H9 (cell line): ENCODE data around the gene KCNH2. TPM values are rescaled to one million over a fixed set of nuclear protein-coding genes. Genes with fewer than 3 reads are reported as not detected.

Experiments used
- DNase-seq: peaks from one replicate; pipeline ENCODE4 v3.0.0-alpha.2; 2017
- H2AFZ ChIP-seq: one replicate; pipeline ENCODE4 v1.6.1; 2013; ENCODE audit warnings: mild to moderate bottlenecking, low read length, control low read depth, moderate library complexity
- H2AK5ac ChIP-seq: 2 replicates; pipeline ENCODE4 v1.6.1; 2013; ENCODE audit warnings: low read length, control low read depth, mixed read lengths; ENCODE audit not compliant: insufficient read length
- H2BK120ac ChIP-seq: one replicate; pipeline ENCODE4 v1.6.1; 2013; ENCODE audit warnings: low read depth, mild to moderate bottlenecking, low read length, control low read depth, inconsistent platforms; ENCODE audit not compliant: poor library complexity, severe bottlenecking
- H2BK12ac ChIP-seq: 2 replicates; pipeline ENCODE4 v1.6.1; 2013; ENCODE audit warnings: low read length, control low read depth, mixed read lengths, low read depth; ENCODE audit not compliant: insufficient read length
- H2BK15ac ChIP-seq: 2 replicates; pipeline ENCODE4 v1.6.1; 2013; ENCODE audit warnings: low read depth, low read length, control low read depth
- H2BK20ac ChIP-seq: one replicate; pipeline ENCODE4 v1.6.1; 2013; ENCODE audit warnings: low read depth, mild to moderate bottlenecking, low read length, control low read depth, inconsistent platforms; ENCODE audit not compliant: poor library complexity, severe bottlenecking
- H2BK5ac ChIP-seq: 2 replicates; pipeline ENCODE4 v1.6.1; 2013; ENCODE audit warnings: low read length, control low read depth, mixed read lengths; ENCODE audit not compliant: insufficient read length
- H3K14ac ChIP-seq: 2 replicates; pipeline ENCODE4 v1.6.1; 2013; ENCODE audit warnings: low read length, control low read depth; ENCODE audit not compliant: insufficient read depth
- H3K18ac ChIP-seq: 2 replicates; pipeline ENCODE4 v1.6.1; 2013; ENCODE audit warnings: low read depth, mild to moderate bottlenecking, mixed read lengths, low read length, control low read depth; ENCODE audit not compliant: insufficient read length
- H3K23ac ChIP-seq: 2 replicates; pipeline ENCODE4 v1.6.1; 2013; ENCODE audit warnings: low read length, control low read depth, mixed read lengths, low read depth; ENCODE audit not compliant: insufficient read length
- H3K23me2 ChIP-seq: 2 replicates; pipeline ENCODE4 v1.6.1; 2013; ENCODE audit warnings: low read depth, mild to moderate bottlenecking, mixed read lengths, low read length, control low read depth; ENCODE audit not compliant: insufficient read length, poor library complexity, severe bottlenecking
- H3K27ac ChIP-seq: 2 replicates; pipeline ENCODE4 v1.5.1; 2013; ENCODE audit warnings: low read length, control low read depth, mixed read lengths, low read depth; ENCODE audit not compliant: insufficient read length
- H3K27me3 ChIP-seq: 2 replicates; pipeline ENCODE4 v1.6.1; 2013; ENCODE audit warnings: low read length, control low read depth, inconsistent platforms; ENCODE audit not compliant: insufficient read depth
- H3K4ac ChIP-seq: 2 replicates; pipeline ENCODE4 v1.6.1; 2013; ENCODE audit warnings: low read depth, mild to moderate bottlenecking, control low read depth, inconsistent platforms, low read length, moderate library complexity
- H3K4me1 ChIP-seq: 2 replicates; pipeline ENCODE4 v1.6.1; 2013; ENCODE audit warnings: low read length, control low read depth, inconsistent platforms; ENCODE audit not compliant: insufficient read depth
- H3K4me2 ChIP-seq: 2 replicates; pipeline ENCODE4 v1.6.1; 2013; ENCODE audit warnings: low read length, control low read depth, mixed read lengths; ENCODE audit not compliant: insufficient read length, insufficient read depth
- H3K56ac ChIP-seq: 2 replicates; pipeline ENCODE4 v1.6.1; 2013; ENCODE audit warnings: low read depth, mild to moderate bottlenecking, mixed read lengths, low read length, control low read depth; ENCODE audit not compliant: insufficient read length
- H3K79me1 ChIP-seq: 2 replicates; pipeline ENCODE4 v1.6.1; 2013; ENCODE audit warnings: low read depth, mild to moderate bottlenecking, moderate library complexity, low read length, control low read depth, inconsistent platforms; ENCODE audit not compliant: insufficient read depth, poor library complexity, severe bottlenecking
- H3K79me2 ChIP-seq: 2 replicates; pipeline ENCODE4 v1.6.1; 2013; ENCODE audit warnings: low read length, control low read depth, inconsistent platforms; ENCODE audit not compliant: insufficient read depth
- H3K9ac ChIP-seq: 2 replicates; pipeline ENCODE4 v1.6.1; 2013; ENCODE audit warnings: low read length, control low read depth, mixed read lengths; ENCODE audit not compliant: insufficient read length; ENCODE audit errors: extremely low read depth
- H3K9me3 ChIP-seq: one replicate; pipeline ENCODE4 v1.6.1; 2013; ENCODE audit warnings: low read depth, low read length, inconsistent platforms; ENCODE audit not compliant: control insufficient read depth
- H3T11ph ChIP-seq: one replicate; pipeline ENCODE4 v1.6.1; 2013; ENCODE audit warnings: mild to moderate bottlenecking, low read length, control low read depth, inconsistent platforms
- H4K20me1 ChIP-seq: one replicate; pipeline ENCODE4 v1.6.1; 2013; ENCODE audit not compliant: control insufficient read depth, insufficient read length, insufficient read depth
- H4K5ac ChIP-seq: 2 replicates; pipeline ENCODE4 v1.6.1; 2013; ENCODE audit warnings: low read depth, mild to moderate bottlenecking, mixed read lengths, low read length, control low read depth; ENCODE audit not compliant: insufficient read length
- H4K8ac ChIP-seq: replicated peaks from 2 replicates; pipeline ENCODE4 v1.6.1; 2013; ENCODE audit warnings: low read length, control low read depth, mixed read lengths, low read depth; ENCODE audit not compliant: insufficient read length
- H4K91ac ChIP-seq: 2 replicates; pipeline ENCODE4 v1.6.1; 2013; ENCODE audit warnings: low read depth, mild to moderate bottlenecking, moderate library complexity, mixed read lengths, low read length, control low read depth; ENCODE audit not compliant: insufficient read length
- H3K27ac Mint-ChIP-seq, 3 experiments: 2 replicates in 2 of 3; 3 replicates in 1 of 3; pipeline ENCODE4 v1.8.0; 2020 to 2021; ENCODE audit warnings: mixed read lengths in 3 of 3, mild to moderate bottlenecking in 1 of 3, moderate library complexity in 1 of 3
- H3K27me3 Mint-ChIP-seq: 2 replicates; pipeline ENCODE4 v1.8.0; 2021; ENCODE audit warnings: low read depth, mild to moderate bottlenecking, moderate library complexity, mixed read lengths
- H3K36me3 Mint-ChIP-seq, 3 experiments: 2 replicates in 2 of 3; 3 replicates in 1 of 3; pipeline ENCODE4 v1.8.0; 2020 to 2021; ENCODE audit warnings: low read depth in 3 of 3, mixed read lengths in 3 of 3; ENCODE audit not compliant: insufficient read depth in 1 of 3
- H3K4me1 Mint-ChIP-seq, 2 experiments: 2 replicates each; pipeline ENCODE4 v1.8.0; 2020; ENCODE audit warnings: mixed read lengths in 2 of 2
- H3K4me3 Mint-ChIP-seq, 2 experiments: 2 replicates in 1 of 2; 3 replicates in 1 of 2; pipeline ENCODE4 v1.8.0; 2020 to 2021; ENCODE audit warnings: mild to moderate bottlenecking in 2 of 2, mixed read lengths in 2 of 2, moderate library complexity in 1 of 2
- H3K9me3 Mint-ChIP-seq, 2 experiments: 2 replicates in 1 of 2; 3 replicates in 1 of 2; pipeline ENCODE4 v1.8.0; 2020; ENCODE audit warnings: mild to moderate bottlenecking in 2 of 2, mixed read lengths in 2 of 2, moderate library complexity in 1 of 2
- CTCF ChIP-seq: fragments of 200-600 bp; sonication (generic); conservative IDR thresholded peaks from 3 replicates; pipeline ENCODE4 v1.8.0; 2021; ENCODE audit warnings: antibody characterized with exemption, mild to moderate bottlenecking
- WGBS: extraction: QIAGEN DNeasy Blood & Tissue Kit; methylation state at CpG from one replicate; pipeline ENCODE4 v1.1.7; 2013; ENCODE audit warnings: missing lambda C conversion rate, low lambda C conversion rate, mixed read lengths; ENCODE audit not compliant: insufficient read length; ENCODE audit errors: extremely low coverage; 5-methylcytosine and 5-hydroxymethylcytosine counted together
- total RNA-seq: library from RNA; stranded (reverse); gene quantifications from 2 replicates; pipeline ENCODE4 v1.2.1, GENCODE V29; 2021

Gene KCNH2
- total RNA-seq, 1 experiment from 2014 or later, result 4.5 TPM

DNA sequence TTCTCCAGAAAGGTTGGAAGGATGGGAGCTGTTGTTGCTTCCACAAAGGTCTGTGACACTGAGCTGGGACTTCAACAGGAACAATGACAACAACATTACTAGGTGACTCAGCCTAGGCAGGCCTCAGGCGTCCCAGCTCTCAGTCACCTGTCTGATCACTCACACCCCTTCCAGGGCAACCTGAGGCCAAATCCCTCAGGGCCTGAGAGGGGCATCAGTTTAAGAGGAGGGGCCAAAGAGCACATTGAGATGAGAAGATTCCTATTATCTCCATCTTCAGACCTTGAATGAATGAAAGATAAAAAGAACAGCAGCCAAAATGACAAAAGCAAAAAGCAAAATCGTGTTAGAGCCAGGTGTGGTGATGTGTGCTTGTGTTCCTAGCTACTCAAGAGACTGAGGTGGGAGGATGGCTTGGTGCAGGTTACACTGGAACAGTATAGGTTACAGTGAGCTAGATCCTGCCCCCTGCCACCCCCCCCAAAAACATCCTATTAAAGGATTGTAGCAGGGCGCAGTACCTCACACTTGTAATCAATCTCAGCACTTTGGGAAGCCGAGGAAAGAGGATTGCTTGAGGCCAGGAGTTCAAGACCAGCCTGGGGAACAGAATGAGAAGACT lies 46.4 kb upstream of the KCNH2 start, which contains the start of gene ATG9B:
Gene ATG9B (minus strand): TSS at position 60 of the 622 bp plus-strand sequence. CDS start 71 bp downstream, outside the sequence.
- H3K4me3 Mint-ChIP-seq, result no peak within 1 kb of the TSS
- H3K56ac ChIP-seq, result no peak within 1 kb of the TSS
- peaks cover 0 to 2% of the 10 kb centered on the region in 2 experiments; a peak in 2 of 5 replicates for H3K9me3 Mint-ChIP-seq
- no peaks in the 10 kb centered on the region for H3K79me2 ChIP-seq
- no peaks in the 10 kb centered on the region for H3K79me1 ChIP-seq
- H3K27ac ChIP-seq, result no peak within 1 kb of the TSS
- no peaks in the 10 kb centered on the region for H4K20me1 ChIP-seq
- H3K4me1 ChIP-seq, result peaks cover 8% of the 10 kb centered on the region
- H3K9me3 ChIP-seq, result no peaks in the 10 kb centered on the region
- H2AFZ ChIP-seq, result no peak within 1 kb of the TSS
- no peaks in the 10 kb centered on the region; the same call in 1 of the 2 replicates for H3K27me3 ChIP-seq
- H2AK5ac ChIP-seq, result no peak within 1 kb of the TSS
- H3K23me2 ChIP-seq, result peaks cover 6% of the 10 kb centered on the region
- no peak within 1 kb of the TSS for H4K5ac ChIP-seq
- H3T11ph ChIP-seq, result no peak within 1 kb of the TSS
- peaks cover 55% of the 10 kb centered on the region for H3K27me3 Mint-ChIP-seq
- no peak within 1 kb of the TSS for H3K9ac ChIP-seq
- H3K23ac ChIP-seq, result no peak within 1 kb of the TSS
- H3K4me1 Mint-ChIP-seq, result peaks cover 35 to 54% of the 10 kb centered on the region in 2 experiments
- H4K8ac ChIP-seq, result no peak within 1 kb of the TSS
- no peak within 1 kb of the TSS for H3K18ac ChIP-seq
- no peak within 1 kb of the TSS; the same call in 1 of the 2 replicates for H3K14ac ChIP-seq
- no CpG with 5 or more reads among the region's 4 CpGs for WGBS
- no peak within 1 kb of the TSS for H3K4ac ChIP-seq
- no peak within 1 kb of the TSS for H4K91ac ChIP-seq
- H2BK12ac ChIP-seq, result no peak within 1 kb of the TSS
- no peak within 1 kb of the TSS for H2BK120ac ChIP-seq
- no peak within 1 kb of the TSS for H3K4me2 ChIP-seq
- H3K36me3 Mint-ChIP-seq, result no peaks in the 10 kb centered on the region; a peak in 2 of 7 replicates
- no peak for TF ChIP-seq CTCF
- H2BK20ac ChIP-seq, result no peak within 1 kb of the TSS
- no peak within 1 kb of the TSS for H3K27ac Mint-ChIP-seq
- no peak for DNase-seq
- H2BK5ac ChIP-seq, result no peak within 1 kb of the TSS
- H2BK15ac ChIP-seq, result no peak within 1 kb of the TSS
